GM18520 (cell line): ENCODE measurements around the gene P2RX4.
A peak's percentile ranks its signal among the peaks of the same experiment; 100 is the strongest.
"Not testable (repeated sequence)": the region's sequence is repeated elsewhere in the genome, so short reads cannot be mapped to it uniquely, and the experiment has no call there.

Experiments
- ATAC-seq: cut with Tn5 transposase; IDR thresholded peaks from one replicate; pipeline ENCODE4 v1.9.1; 2021; ENCODE audit not compliant: unreplicated experiment

P2RX4 gene

GRCh38 chr12:121209624-121210572, at the start of gene P2RX4:
Gene P2RX4 (plus strand): TSS chr12:121210129. CDS start chr12:121210165, 36 bp downstream.
- peak; percentile 67 for ATAC-seq

DNA sequence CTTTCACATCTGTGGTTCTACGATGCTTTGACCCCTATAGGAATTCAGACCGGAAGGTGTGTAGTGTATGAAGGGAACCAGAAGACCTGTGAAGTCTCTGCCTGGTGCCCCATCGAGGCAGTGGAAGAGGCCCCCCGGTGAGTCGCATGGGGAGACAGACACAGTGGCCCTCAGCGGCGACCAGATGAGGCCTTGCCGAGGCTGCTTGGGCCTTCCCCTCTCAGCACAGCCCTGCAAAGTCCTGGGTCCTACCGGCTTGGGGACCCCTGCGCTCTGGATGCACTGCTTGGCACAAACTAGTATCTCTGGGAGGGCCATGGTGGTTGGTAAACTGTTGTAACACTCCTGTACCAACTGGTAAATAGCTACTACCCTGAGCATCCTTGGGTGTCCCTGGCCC, 47.5 kb upstream of the P2RX4 start:
- no peak for ATAC-seq

DNA sequence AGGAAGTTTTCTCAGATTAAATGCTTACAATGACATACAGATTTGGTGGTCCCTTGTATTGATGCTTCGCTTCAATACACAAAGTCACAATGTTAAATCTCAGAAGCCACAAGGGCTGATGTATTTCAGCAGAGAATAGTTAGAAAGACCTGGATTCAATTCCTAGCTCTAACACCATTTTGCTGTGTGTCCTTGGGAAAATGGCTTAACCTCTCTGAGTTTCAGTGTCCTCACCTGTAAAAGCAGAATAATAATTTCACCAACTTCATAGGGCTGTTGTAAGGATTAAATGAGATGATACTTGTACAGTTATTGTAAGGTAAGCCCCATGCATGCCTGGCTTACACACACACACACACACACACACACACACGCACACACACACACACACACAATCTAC, 46.9 kb upstream of the P2RX4 start:
- no peak for ATAC-seq

- not testable (repeated sequence) for ATAC-seq
Measured at GRCh38 chr12:121164839-121165238, 45.1 kb upstream of the P2RX4 start.

- no peak for ATAC-seq
Measured at GRCh38 chr12:121165316-121165715, 44.6 kb upstream of the P2RX4 start.

DNA sequence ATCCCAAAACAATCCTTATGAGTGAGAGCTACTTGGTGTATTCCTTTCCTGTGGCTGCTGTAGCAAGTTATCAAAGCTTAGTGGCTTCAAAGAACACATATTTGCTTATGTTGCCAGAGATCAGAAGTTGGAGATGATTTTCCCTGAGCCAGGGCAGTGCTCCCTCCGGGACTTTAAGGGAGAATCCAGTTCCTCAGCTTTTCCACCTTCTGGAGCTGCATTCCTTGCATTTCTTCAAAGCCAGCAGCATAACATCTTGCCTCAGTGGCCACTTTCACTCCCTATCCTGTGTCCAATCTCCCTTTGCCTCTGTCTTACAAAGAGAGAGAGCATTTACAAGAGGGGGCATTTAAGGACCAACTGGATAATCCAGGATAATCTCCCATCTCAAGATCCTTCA, 43.6 kb upstream of the P2RX4 start:
- ATAC-seq: no peak

DNA sequence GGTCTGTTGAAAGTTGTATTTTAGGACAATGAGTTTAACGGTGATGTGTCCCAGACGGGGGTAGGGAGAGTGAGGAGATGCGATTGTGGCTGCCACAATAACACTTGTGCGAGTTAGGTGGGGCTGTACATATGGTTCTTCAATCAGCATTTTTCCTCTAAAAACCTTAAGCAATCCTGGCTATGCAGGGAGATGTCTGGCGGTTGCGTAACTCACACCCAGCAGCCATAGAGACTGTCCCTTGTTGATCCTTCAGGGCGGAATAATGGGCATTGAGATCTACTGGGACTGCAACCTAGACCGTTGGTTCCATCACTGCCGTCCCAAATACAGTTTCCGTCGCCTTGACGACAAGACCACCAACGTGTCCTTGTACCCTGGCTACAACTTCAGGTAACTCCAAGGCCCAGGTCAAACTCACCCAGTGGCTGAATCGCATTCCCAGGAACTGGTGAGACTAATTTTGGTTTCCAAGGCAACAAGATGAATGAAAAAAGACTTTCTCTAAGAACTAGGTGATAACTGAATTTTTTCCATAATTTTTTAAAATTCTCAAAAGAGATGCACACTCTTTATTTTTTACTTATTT, 42.6 kb upstream of the P2RX4 start:
- no peak for ATAC-seq

- no peak for ATAC-seq
Measured at GRCh38 chr12:121167951-121168350, 42.0 kb upstream of the P2RX4 start.

GRCh38 chr12:121170151-121170550, 39.8 kb upstream of the P2RX4 start:
- no peak for ATAC-seq

GRCh38 chr12:121170611-121171260, 39.2 kb upstream of the P2RX4 start:
- ATAC-seq: no peak

DNA sequence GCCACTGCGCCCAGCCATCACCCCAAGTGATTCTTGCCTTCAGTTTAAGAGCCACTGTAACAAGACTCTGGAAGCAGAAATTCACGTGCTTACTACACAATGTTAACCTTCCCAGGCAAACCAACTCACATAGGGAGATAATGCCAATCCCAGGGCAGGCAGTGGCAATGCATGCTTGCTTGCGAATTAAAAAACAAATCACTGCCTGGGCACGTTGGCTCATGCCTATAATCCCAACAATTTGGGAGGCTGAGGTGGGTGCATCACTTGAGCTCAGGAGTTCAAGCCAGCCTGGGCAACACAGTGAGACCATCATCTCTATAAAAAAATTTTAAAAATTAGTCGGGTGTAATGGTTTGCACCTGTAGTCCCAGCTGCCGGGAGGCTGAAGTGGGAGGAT, 37.8 kb upstream of the P2RX4 start:
- ATAC-seq: no peak

GRCh38 chr12:121175383-121176119, 34.4 kb upstream of the P2RX4 start:
- no peak for ATAC-seq

GRCh38 chr12:121176826-121177529, 33.0 kb upstream of the P2RX4 start:
- ATAC-seq: no peak

- no peak for ATAC-seq
Measured at GRCh38 chr12:121181181-121181580, 28.7 kb upstream of the P2RX4 start.

- ATAC-seq: no peak
Measured at GRCh38 chr12:121182222-121182893, 27.6 kb upstream of the P2RX4 start.

DNA sequence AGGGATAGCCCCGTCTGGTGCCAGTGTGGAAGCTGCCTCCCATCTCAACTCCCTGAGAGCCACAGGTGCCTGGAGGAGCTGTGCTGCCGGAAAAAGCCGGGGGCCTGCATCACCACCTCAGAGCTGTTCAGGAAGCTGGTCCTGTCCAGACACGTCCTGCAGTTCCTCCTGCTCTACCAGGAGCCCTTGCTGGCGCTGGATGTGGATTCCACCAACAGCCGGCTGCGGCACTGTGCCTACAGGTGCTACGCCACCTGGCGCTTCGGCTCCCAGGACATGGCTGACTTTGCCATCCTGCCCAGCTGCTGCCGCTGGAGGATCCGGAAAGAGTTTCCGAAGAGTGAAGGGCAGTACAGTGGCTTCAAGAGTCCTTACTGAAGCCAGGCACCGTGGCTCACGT, 25.5 kb upstream of the P2RX4 start:
- no peak for ATAC-seq

GRCh38 chr12:121184984-121185889, 24.7 kb upstream of the P2RX4 start:
- no peak for ATAC-seq

GRCh38 chr12:121186826-121187225, 23.1 kb upstream of the P2RX4 start:
- ATAC-seq: no peak

GRCh38 chr12:121187501-121187900, 22.4 kb upstream of the P2RX4 start:
- no peak for ATAC-seq
